ENCODE data around the gene MACROD2. TPM values are rescaled to one million over a fixed set of nuclear protein-coding genes. Genes with fewer than 3 reads are reported as not detected.
A peak's percentile ranks its signal among the peaks of the same experiment; 100 is the strongest.

The MACROD2 gene
- total RNA-seq, 1 experiment from 2014 or later: not detected

DNA sequence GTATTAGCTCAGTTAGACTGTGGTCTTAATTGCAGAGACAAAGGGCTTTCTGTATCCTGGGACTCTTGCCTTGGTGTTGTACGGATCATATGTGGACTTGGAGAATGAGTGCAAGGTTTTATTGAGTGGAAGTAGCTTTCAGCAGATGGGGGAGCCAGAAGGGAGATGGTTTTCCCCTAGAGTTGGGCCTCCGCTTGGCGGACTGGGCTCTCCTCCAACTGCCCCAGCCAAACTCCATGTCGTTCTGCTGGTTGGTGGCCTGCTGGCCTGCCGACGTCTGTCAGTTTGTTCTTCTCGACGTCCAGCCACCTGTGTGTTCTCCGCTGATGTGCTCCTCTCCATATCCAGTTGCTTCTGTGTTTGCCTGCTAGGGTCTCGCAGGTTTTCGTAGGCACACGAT lies 531.6 kb downstream of the MACROD2 start:
- in situ Hi-C loops (cut with HindIII; ENCODE audit: low sequenced_read_pairs): no loop called here
- DNase-seq (ENCODE audit: low spot score): peak; percentile 86

DNA sequence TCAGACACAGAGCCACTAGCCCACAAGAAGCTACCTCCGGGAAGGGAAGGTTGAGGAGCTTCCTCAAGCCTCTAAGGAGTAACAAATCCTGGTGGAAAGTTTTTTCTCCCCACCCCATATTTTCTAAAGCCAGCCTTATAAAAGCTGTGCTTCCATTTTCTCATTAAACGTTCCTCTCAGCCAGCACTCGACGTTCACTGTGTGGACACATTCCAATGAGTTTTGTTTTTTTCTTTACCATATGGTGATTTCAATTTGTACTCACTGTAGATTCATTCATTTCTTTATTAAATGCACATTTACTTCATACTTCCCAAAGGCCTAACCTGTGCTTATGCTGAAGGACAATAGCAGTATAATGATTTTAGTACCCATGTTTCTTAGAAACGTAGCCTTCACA lies 536.5 kb downstream of the MACROD2 start:
- in situ Hi-C loops (cut with HindIII; ENCODE audit: low sequenced_read_pairs): no loop called here
- DNase-seq (ENCODE audit: low spot score): no peak

DNA sequence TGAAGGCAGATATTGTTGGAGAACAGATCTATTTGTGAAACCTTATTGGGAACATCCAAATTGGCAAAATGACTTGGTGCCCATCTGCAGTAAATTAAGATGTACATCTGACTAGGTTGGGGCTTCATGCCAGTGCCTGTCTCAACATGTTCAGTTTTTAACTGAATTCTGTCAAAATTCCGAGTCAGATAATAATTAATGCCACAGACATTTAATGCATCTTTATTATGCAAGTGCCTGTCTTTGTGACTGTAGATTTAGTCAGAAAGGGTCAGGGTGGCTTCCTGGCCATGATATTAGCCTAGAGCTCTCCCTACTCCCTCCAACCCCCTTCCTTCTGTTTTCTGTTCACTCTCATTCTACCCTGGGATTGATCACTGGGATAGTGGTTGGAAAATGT lies 541.4 kb downstream of the MACROD2 start:
- in situ Hi-C loops (cut with HindIII; ENCODE audit: low sequenced_read_pairs): no loop called here

DNA sequence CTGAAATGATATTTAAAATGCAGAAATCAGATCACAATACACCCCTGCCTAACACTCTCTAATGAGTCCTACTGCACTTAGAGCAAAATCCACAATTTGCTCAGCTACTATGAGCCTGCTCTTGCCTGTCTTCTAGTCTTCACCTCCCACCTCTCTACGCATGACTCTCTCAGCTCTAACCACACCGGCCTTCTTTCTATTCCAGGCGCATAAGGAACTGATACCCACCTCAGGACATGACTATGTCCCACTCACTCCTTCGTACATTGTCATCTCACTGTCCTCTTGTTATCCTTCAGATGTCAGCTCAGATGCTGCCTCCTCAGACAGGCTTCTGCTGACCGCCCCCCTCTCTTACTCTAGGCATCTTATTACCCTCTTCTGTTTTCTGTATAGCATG lies 543.1 kb downstream of the MACROD2 start:
- no peak for DNase-seq (ENCODE audit: low spot score)
- in situ Hi-C loops (cut with HindIII; ENCODE audit: low sequenced_read_pairs): no loop called here

More for the DNA sequence above, 541.4 kb downstream of the MACROD2 start:
- DNase-seq (ENCODE audit: low spot score): peak; percentile 45

DNA sequence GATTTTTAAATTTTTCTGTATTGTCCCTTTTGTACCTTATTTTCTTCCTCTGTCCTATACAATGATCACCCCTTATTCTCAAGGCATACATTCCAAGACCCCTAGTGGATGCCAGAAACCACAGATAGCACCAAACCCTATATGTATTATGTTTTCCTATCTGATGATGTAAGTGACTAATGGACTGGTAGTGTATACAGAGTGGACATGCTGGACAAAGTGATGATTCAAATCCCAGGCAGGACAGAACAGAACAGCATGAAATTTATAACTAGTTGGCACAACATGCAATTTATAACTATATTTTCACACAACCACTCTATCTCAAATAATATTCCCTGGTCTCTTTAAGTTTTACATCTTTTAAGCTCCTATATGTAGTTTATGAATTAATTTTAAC lies 547.7 kb downstream of the MACROD2 start:
- in situ Hi-C loops (cut with HindIII; ENCODE audit: low sequenced_read_pairs): no loop called here
- no peak for DNase-seq (ENCODE audit: low spot score)

DNA sequence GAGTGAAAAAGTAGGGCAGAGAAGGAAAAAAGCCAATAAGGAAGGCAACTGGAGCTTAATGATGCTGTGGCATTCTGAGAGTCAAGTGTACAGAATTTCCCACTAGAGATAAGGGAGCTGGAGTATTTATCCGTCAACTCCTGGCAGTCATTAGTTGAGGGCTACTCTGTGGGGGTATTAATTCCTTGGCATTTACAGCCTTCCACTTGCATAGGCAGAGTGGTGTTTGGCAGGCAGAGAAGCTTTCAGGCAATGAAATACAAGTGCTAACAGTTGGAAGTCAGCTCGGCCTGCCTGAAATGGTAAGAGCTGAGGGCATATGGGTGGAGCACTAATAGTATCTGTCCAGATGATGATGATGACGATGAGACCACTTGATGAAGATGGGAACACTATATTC lies 549.4 kb downstream of the MACROD2 start:
- in situ Hi-C loops (cut with HindIII; ENCODE audit: low sequenced_read_pairs): no loop called here
- peak; percentile 72 for DNase-seq (ENCODE audit: low spot score)

DNA sequence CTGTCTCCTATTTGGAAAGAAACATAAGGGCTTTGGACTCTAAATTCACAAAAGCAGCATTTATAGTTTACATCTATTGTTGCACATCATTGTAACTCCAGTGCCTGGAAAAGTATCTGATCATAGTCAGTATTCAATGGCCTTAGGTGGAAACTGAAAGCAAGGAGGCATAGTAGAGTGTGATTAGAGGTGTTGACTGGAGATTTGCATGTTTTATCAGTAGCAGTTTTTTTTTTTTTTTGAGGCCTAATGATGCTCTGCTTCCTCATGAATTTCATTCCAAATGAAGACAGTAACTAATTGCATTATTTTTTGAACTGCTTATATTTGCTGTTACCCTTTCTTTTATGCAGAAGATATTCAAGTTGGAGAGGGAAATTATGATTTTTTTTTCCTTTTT lies 555.3 kb downstream of the MACROD2 start:
- in situ Hi-C loops (cut with HindIII; ENCODE audit: low sequenced_read_pairs): no loop called here
- no peak for DNase-seq (ENCODE audit: low spot score)

DNA sequence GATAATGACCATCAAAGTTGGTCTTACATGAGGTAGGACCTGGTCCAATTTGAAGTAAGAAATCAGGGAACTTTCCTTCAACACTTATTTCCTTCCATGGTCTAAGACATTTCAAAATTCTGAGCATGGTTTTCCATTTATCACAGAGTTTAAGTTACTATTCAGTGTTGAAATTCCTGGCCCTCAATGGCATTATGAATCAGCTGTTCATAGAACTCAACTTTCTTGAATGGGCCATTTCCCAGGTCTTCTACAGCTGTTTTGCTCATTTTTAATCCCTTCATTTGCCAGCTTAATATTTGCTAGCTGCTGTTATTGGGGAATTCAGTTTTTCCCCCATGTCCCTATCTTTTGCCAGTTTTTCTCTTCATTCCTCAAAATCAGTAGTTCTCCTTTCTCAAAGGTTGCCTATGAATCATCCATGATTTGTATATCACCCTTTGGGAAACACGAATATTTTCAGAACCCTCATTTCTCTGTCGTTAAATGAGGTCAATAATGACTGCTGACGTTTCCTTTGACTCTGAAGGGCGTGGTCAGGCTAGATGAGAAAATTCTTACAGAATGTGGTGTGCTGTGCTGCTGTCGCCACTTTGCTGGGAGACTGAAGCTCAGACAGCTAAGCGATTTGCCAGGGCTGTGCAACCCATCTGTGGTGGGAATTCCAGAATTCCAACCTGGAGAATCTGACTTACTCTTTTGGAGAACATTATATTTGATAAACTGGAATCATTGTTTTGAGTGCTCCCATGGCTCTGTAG lies 558.6 kb downstream of the MACROD2 start:
- in situ Hi-C loops (cut with HindIII; ENCODE audit: low sequenced_read_pairs): no loop called here
- DNase-seq (ENCODE audit: low spot score): no peak

DNA sequence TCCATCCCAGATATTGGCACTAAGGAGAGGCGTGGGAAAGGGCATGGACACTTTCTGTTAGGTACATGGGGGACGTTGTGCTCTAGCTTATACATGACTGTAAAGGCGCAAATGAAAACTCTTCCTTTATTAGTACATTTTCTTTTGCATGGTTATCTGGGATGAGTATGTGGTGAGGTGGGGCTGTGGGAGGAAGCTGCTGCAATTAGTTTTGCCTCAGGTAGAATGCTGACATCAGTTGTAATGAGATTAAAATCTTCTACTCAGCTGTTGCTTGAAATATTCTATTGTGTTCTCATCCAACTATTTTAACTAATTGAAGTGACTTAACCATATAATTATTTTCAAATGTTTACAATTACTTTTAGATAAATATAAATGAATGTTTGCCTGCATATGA lies 560.4 kb downstream of the MACROD2 start:
- no peak for DNase-seq (ENCODE audit: low spot score)
- in situ Hi-C loops (cut with HindIII; ENCODE audit: low sequenced_read_pairs): no loop called here

DNA sequence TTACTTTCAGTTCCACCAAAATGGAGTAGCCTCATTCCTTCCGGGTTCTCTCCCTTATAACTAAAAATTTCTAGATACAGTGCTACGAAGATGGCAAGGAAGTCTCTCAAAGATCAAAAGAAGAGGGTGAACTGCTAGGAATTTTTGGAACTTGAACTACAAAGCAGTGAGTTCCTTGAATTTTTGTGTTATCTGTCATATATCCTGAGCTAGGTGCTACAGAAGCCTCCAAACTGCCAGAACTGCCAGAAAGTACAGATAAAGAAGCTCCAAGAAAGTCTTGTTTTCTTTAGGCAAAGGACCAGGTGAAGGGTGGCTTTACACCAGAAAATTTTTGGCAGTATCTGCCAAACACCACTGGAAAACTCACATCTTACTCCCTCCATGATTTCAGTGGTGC lies 560.9 kb downstream of the MACROD2 start:
- in situ Hi-C loops (cut with HindIII; ENCODE audit: low sequenced_read_pairs): no loop called here
- DNase-seq (ENCODE audit: low spot score): no peak

DNA sequence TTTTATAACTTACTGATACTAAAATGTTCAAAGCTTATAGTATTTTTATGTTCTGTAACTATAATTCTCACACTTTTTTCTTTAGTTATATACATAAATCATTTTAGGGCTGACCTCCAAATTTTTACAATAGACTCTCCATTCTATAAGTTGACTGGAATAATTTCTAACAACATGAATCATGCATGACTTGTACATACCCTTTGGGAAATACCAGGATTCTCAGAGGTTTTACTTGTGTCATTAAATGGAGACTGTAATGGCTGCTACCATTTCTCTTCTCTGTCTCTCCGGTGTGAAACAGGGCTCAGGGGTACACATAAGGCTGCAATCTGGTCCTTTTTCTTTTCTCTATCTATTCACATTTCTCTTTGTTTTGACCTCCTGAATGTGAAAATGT lies 564.3 kb downstream of the MACROD2 start:
- DNase-seq (ENCODE audit: low spot score): no peak

DNA sequence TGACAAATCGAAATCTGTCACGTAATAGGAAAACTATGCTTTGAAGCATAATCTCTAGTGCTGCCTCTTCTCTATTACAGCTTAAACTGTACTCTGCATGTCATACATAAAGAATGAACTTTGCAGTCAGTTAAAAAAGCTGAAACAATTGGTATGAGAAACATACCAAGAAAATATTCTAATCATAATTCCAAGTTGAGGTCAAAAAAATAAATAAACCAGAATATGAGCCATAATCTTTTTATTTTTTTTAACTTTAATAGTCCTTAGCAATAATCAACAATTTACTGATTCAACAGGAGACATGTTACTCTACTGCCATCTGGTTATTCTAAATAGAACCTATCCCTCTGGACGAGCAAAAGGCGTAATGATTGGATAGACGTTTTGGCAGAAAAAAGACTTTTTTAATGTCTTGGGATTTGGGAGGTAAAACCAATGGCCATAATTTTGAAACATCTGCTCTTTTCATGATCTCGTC lies 566.5 kb downstream of the MACROD2 start:
- peak; percentile 34 for DNase-seq (ENCODE audit: low spot score)
- in situ Hi-C loops (cut with HindIII; ENCODE audit: low sequenced_read_pairs): no loop called here

More for the DNA sequence above, 564.3 kb downstream of the MACROD2 start:
- in situ Hi-C loops (cut with HindIII; ENCODE audit: low sequenced_read_pairs): no loop called here

DNA sequence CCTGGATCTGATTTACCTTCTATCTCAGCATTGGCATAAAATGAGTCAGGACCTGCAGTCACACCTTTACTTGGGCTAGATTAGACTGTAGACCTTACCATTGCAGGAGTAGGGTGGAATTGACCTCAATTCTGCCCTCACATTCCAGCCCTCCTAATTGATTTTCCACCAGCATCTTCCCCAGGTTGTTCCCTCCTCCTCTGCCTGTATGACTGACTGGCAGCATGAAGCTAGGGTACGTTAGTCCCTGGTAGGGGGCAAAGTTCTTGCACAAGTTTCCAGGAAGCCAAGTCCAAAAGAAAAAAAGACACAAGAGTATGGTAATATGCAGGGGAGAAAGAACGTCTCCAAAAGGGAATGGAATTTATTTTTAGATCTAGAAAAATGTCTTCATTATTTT lies 567.7 kb downstream of the MACROD2 start:
- in situ Hi-C loops (cut with HindIII; ENCODE audit: low sequenced_read_pairs): no loop called here

DNA sequence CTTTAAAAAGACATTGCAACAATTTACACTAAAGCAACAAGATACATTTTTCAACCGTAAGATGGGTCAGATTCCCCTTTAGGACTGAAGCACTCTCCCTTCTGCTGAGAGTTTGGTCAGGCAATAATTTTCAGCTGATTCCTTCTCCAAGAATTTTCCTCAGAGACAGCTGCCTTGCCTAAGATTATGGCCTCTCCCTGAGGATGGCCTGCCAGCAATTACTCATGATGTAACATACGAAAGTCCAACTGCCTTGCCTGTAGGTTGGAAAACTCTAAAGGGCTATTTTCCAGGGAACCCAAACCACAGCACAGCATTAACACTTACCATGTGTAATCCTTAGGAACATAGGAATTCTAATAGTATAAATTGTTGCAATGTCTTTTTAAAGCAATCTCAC lies 571.2 kb downstream of the MACROD2 start:
- in situ Hi-C loops (cut with HindIII; ENCODE audit: low sequenced_read_pairs): no loop called here

More for the DNA sequence above, 567.7 kb downstream of the MACROD2 start:
- DNase-seq (ENCODE audit: low spot score): no peak

DNA sequence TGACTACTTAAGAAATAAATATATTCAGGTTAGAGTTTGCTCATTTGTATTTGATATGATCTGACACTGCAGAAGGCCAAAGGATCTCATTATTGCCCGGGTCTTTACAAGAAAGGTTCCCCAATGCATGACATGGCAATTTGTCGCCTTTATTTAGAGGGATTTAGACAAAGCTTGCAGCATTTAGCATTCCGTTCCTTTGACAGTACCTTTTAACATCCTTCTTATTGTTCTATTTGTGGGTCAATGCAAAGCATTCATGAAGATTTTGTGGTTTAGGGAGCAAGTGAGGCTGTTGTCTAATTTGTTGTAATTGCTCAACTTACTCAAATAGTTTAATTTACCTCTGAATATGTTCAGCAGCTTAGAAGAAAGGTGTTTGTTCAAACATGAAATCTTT lies 572.9 kb downstream of the MACROD2 start:
- in situ Hi-C loops (cut with HindIII; ENCODE audit: low sequenced_read_pairs): no loop called here
- no peak for DNase-seq (ENCODE audit: low spot score)

More for the DNA sequence above, 571.2 kb downstream of the MACROD2 start:
- no peak for DNase-seq (ENCODE audit: low spot score)

DNA sequence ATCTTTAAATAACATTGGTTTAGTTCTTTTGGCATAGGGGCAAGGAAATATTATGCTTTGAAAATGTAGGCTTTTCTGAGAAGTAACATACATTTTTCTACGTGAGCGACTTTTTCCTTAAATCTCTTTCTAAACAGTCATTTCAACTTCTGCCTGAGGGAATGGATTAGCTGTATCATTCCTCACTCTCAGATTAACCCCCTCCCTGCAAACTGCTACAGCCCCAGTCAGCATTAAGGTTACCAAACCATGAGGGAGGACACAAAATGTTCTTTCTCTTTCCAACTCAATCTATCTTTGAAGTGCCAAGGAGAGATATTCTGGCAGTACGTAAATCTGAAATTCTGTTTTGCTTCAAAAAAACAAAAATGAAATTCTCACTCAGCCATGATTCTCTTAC lies 573.4 kb downstream of the MACROD2 start:
- in situ Hi-C loops (cut with HindIII; ENCODE audit: low sequenced_read_pairs): no loop called here
- no peak for DNase-seq (ENCODE audit: low spot score)

DNA sequence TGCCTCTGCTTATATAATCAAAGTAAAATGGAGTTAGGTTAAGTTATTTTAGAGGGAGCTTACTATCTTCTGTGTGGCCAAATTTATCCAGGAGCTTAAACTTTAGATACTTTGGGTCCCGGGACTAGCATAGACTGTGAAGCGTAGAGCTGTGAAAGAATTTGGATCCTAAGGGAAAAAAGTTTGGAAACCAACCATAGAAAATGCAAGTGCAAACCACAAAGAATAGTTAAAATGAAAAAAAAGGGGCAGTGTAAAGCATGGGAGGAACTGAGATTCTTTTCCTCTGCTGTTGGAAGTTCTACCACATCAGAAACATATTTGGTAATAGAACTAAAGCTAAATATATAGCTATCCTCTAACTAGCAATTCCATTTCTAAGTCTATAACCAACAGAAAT lies 574.3 kb downstream of the MACROD2 start:
- no peak for DNase-seq (ENCODE audit: low spot score)
- in situ Hi-C loops (cut with HindIII; ENCODE audit: low sequenced_read_pairs): no loop called here

DNA sequence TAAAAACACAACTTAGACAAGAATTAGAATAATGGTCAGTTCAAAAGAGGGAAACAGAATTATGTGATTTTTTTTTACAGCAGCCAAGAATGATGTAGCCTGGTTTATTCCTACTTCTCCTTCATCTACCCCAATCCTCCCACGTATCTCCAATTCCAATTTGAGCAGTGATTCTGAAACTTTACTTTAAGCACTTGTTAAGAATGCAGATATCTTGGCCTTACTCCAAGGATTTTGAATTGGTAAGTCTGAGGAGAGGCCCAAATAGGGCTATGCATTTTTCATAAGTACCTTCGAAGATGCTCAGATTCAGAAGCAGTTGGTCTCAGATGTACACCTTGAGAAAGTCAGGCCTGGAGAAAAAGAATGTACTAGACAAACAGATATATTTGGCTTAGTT lies 575.5 kb downstream of the MACROD2 start:
- in situ Hi-C loops (cut with HindIII; ENCODE audit: low sequenced_read_pairs): no loop called here
- DNase-seq (ENCODE audit: low spot score): no peak

DNA sequence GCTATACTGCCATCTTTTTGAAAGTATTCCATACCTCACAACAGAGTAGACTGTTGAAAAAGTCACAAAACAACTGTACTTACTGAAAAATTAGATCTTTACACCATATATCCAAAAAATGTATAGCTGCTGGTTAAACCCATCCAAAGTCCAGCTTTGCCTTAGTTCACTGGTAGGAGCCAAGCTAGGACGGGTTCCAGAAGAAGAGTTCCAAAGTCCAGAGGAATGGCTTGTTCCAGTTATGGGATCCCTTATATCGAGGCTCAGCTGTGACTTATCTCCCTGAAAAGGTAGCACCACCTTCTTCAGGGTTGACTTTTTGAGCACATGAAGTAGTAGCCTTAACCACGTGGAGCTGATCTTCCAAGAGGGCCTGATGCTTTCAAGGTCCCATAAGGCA lies 578.4 kb downstream of the MACROD2 start:
- DNase-seq (ENCODE audit: low spot score): no peak
- in situ Hi-C loops (cut with HindIII; ENCODE audit: low sequenced_read_pairs): no loop called here

DNA sequence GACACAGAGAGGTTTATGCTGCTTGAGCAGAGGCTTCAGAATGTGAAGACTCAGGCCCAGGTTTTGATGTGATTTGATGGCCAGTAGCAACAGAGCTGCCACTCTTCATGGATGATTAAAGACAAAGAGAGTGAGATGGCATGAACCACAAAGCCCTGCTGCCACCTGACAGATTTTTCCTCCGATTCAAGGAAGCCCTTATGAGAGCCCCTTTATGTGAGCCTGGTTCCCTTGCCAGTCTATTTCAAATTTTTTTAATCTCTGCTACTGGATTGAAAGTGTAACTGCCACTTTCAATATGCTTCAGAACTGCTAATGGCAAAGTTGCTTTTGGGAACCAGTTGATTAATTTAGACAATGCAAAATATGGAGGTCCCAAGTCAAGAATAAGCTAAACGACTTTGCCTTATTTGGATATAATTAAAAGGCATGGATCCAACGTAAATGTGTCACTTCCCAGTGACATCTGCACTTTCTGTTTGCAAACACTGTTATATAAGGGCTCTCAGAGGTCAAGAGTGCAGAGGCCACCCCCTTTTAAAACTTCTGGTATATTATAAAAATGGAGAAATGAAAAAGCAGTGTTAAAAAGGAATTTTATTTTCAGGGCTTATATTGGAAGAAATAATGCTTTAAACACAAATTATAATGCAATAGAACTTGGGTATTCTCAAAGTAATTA lies 581.0 kb downstream of the MACROD2 start:
- in situ Hi-C loops (cut with HindIII; ENCODE audit: low sequenced_read_pairs): no loop called here
- peak; percentile 25 for DNase-seq (ENCODE audit: low spot score)

Measured in G401 (cell line).